Lower leg skin (tissue), 3 donors: Measurements from ENCODE around the gene UBASH3B.

Source experiments
- CTCF ChIP-seq, 3 donors: fragments of 450-650 bp; IDR thresholded peaks; one replicate each; pipeline ENCODE4 v1.5.1; 2016; ENCODE audit warnings: antibody characterized with exemption in 3 of 3, mild to moderate bottlenecking in 3 of 3, moderate library complexity in 2 of 3
- POLR2A ChIP-seq, 2 donors: fragments of 450-650 bp; IDR thresholded peaks; one replicate each; pipeline ENCODE4 v1.6.1; 2016 to 2017; ENCODE audit warnings: antibody characterized with exemption in 2 of 2, mild to moderate bottlenecking in 1 of 2, moderate library complexity in 1 of 2

GRCh38 chr11:122809866-122810265, 154.3 kb downstream of the UBASH3B start:
- no peak for TF ChIP-seq CTCF (IDR thresholded peaks at IDR 0.05)
- no peak for TF ChIP-seq POLR2A (IDR thresholded peaks at IDR 0.05)
